Renal cortex interstitium (tissue), 11 donors: ENCODE data around the gene ACP4. TPM values are rescaled to one million over a fixed set of nuclear protein-coding genes. Genes with fewer than 3 reads are reported as not detected.
"Not testable (repeated sequence)": the region's sequence is repeated elsewhere in the genome, so short reads cannot be mapped to it uniquely, and the experiment has no call there.

Source experiments
- DNase-seq, 11 donors: peaks; one replicate each; pipeline ENCODE4 v3.0.0-alpha.2; 2013; ENCODE audit warnings: low read depth in 9 of 11, low spot score in 4 of 11; ENCODE audit errors: extremely low read depth in 1 of 11
- polyA plus RNA-seq, 3 donors: library from polyadenylated mRNA; unstranded; fragments of 120-200 nt; gene quantifications; one replicate each; pipeline ENCODE4 v1.2.1, GENCODE V29; 2013; ENCODE audit not compliant: insufficient read length in 3 of 3

The ACP4 gene
- polyA plus RNA-seq, 3 donors: 0.07 to 0.36 TPM; not detected in 1

GRCh38 chr19:50770888-50771287 lies 19.3 kb upstream of the ACP4 start:
- DNase-seq: no peak

GRCh38 chr19:50772476-50772875 lies 17.7 kb upstream of the ACP4 start:
- no peak for DNase-seq

GRCh38 chr19:50772912-50773311 lies 17.3 kb upstream of the ACP4 start:
- not testable (repeated sequence) for DNase-seq

GRCh38 chr19:50773454-50773853 lies 16.8 kb upstream of the ACP4 start:
- not testable (repeated sequence) for DNase-seq

GRCh38 chr19:50776131-50776530 lies 14.1 kb upstream of the ACP4 start:
- DNase-seq: no peak

GRCh38 chr19:50777261-50777660 lies 13.0 kb upstream of the ACP4 start:
- no peak for DNase-seq

- no peak for DNase-seq
Measured at GRCh38 chr19:50777830-50778303, 12.3 kb upstream of the ACP4 start.

- no peak for DNase-seq
Measured at GRCh38 chr19:50778906-50779430, 11.2 kb upstream of the ACP4 start.

GRCh38 chr19:50779504-50780457 lies 10.4 kb upstream of the ACP4 start:
- no peak for DNase-seq

- DNase-seq: no peak
Measured at GRCh38 chr19:50780753-50781435, 9.3 kb upstream of the ACP4 start.

GRCh38 chr19:50783848-50784152 lies 6.4 kb upstream of the ACP4 start:
- not testable (repeated sequence) for DNase-seq

GRCh38 chr19:50784710-50785109 lies 5.5 kb upstream of the ACP4 start:
- DNase-seq: no peak

- no peak for DNase-seq
Measured at GRCh38 chr19:50785329-50785728, 4.9 kb upstream of the ACP4 start.

- no peak for DNase-seq
Measured at GRCh38 chr19:50790922-50791467, 780 bp downstream of the ACP4 start.

- DNase-seq: no peak
Measured at GRCh38 chr19:50791594-50792271, 1.5 kb downstream of the ACP4 start.

- DNase-seq: no peak
Measured at GRCh38 chr19:50792272-50793250, 2.3 kb downstream of the ACP4 start.

- DNase-seq: no peak
Measured at GRCh38 chr19:50793558-50794065, 3.4 kb downstream of the ACP4 start.
